HepG2 (cell line): ENCODE data around the gene ZFYVE28. TPM values are rescaled to one million over a fixed set of nuclear protein-coding genes. Genes with fewer than 3 reads are reported as not detected.

ENCODE experiments used
- ATAC-seq: fragments of 200-7000 bp; cut with Tn5 transposase; 3 replicates; pipeline ENCODE4 v1.9.1; 2020; ENCODE audit warnings: mild to moderate bottlenecking, moderate library complexity
- BruUV-seq: library from RNA; stranded (reverse); fragments of 400-500 nt; replicated peaks from 2 replicates; lab custom pipeline; 2021; lab: Mats Ljungman, UMichigan
- CTCF ChIA-PET: fragments of 300-600 bp; formaldehyde crosslinking; extraction: SDS; loops from one replicate; lab custom pipeline; 2021; ENCODE audit warnings: low total read pairs, inconsistent platforms, low intra/inter-chr PET ratio; lab: Yijun Ruan, JAX
- POLR2A ChIA-PET: fragments of 350-600 bp; sonication (Branson Sonifier 250); formaldehyde crosslinking; loops from one replicate; lab custom pipeline; 2020; ENCODE audit warnings: antibody characterized with exemption, inconsistent platforms; lab: Yijun Ruan, JAX
- DNase-seq: peaks from one replicate; pipeline ENCODE4 v3.0.0-alpha.2; 2015; ENCODE audit warnings: low spot score
- FAIRE-seq: peaks from 3 replicates; lab custom pipeline; 2011; peaks lifted over from hg19 to GRCh38; lab: Jason Lieb, UNC
- H2AFZ ChIP-seq: one replicate; pipeline ENCODE4 v1.6.1; 2011; ENCODE audit warnings: low read length, inconsistent platforms
- H3K27ac ChIP-seq: fragments of 300-600 bp; 3 replicates; pipeline ENCODE4 v1.8.0; 2011; ENCODE audit warnings: mixed run types, mild to moderate bottlenecking, mixed read lengths, low read length, inconsistent platforms; ENCODE audit not compliant: insufficient read depth; ENCODE audit errors: extremely low read length
- H3K27me3 ChIP-seq, 2 experiments: fragments of 200-600 bp in 1 of 2; 2 replicates in 1 of 2; 3 replicates in 1 of 2; pipeline versions ENCODE4 v1.6.0 to v1.8.0; 2011; ENCODE audit warnings: low read length in 2 of 2, mild to moderate bottlenecking in 2 of 2, moderate library complexity in 2 of 2, inconsistent platforms in 1 of 2; ENCODE audit not compliant: insufficient read depth in 2 of 2, control insufficient read depth in 1 of 2
- H3K36me3 ChIP-seq, 2 experiments: fragments of 200-600 bp in 1 of 2; replicated peaks in 1 of 2; 2 replicates in 1 of 2; 3 replicates in 1 of 2; pipeline versions ENCODE4 v1.5.1 to v1.8.0; 2011; ENCODE audit warnings: low read length in 2 of 2, inconsistent platforms in 1 of 2; ENCODE audit not compliant: insufficient read depth in 2 of 2, control insufficient read depth in 1 of 2
- H3K4me1 ChIP-seq: 2 replicates; pipeline ENCODE4 v1.5.1; 2012; ENCODE audit warnings: low read length, inconsistent platforms; ENCODE audit not compliant: insufficient read depth
- H3K4me2 ChIP-seq: 2 replicates; pipeline ENCODE4 v1.6.0; 2011; ENCODE audit warnings: low read depth, low read length, inconsistent platforms
- H3K4me3 ChIP-seq, 3 experiments: fragments of 200-600 bp in 1 of 3; sonication (generic), shearing (Covaris generic) in 1 of 3; replicated peaks in 1 of 3; 2 replicates each; pipeline ENCODE4 v1.5.1; 2011 to 2016; ENCODE audit warnings: low read length in 3 of 3, inconsistent platforms in 2 of 3, low read depth in 2 of 3, mild to moderate bottlenecking in 2 of 3, control low read depth in 1 of 3, mixed read lengths in 1 of 3; ENCODE audit not compliant: insufficient read depth in 1 of 3
- H3K79me2 ChIP-seq: one replicate; pipeline ENCODE4 v1.6.1; 2011; ENCODE audit warnings: low read length, inconsistent platforms; ENCODE audit not compliant: insufficient read depth
- H3K9ac ChIP-seq: 2 replicates; pipeline ENCODE4 v1.6.0; 2011; ENCODE audit warnings: mild to moderate bottlenecking, low read depth, low read length, inconsistent platforms; ENCODE audit not compliant: insufficient read depth
- H3K9me3 ChIP-seq: 2 replicates; pipeline ENCODE4 v1.5.1; 2012; ENCODE audit warnings: mild to moderate bottlenecking, low read length
- H4K20me1 ChIP-seq: 2 replicates; pipeline ENCODE4 v1.6.0; 2011; ENCODE audit warnings: inconsistent platforms, mild to moderate bottlenecking, low read length, moderate library complexity; ENCODE audit not compliant: insufficient read depth
- GFI1 ChIP-seq: sonication (generic); formaldehyde crosslinking; IDR thresholded peaks from 2 replicates; pipeline ENCODE4 v1.5.0; 2020; ENCODE audit warnings: missing genetic modification reagents, mild to moderate bottlenecking, borderline replicate concordance
- MLXIP ChIP-seq: sonication (generic); formaldehyde crosslinking; IDR thresholded peaks from 2 replicates; pipeline ENCODE4 v1.9.0; 2021; ENCODE audit warnings: missing genetic modification reagents, borderline replicate concordance
- RARG ChIP-seq: sonication (generic); formaldehyde crosslinking; IDR thresholded peaks from 2 replicates; pipeline ENCODE4 v1.4.0; 2020; ENCODE audit warnings: low read depth, mild to moderate bottlenecking, missing genetic modification reagents
- SALL1 ChIP-seq: sonication (generic); formaldehyde crosslinking; IDR thresholded peaks from 2 replicates; pipeline ENCODE4 v1.8.0; 2022; ENCODE audit warnings: mild to moderate bottlenecking, missing genetic modification reagents
- TFDP1 ChIP-seq: IDR thresholded peaks from 2 replicates; pipeline ENCODE4 v1.6.1; 2016; ENCODE audit warnings: missing compliant biosample characterization, missing genetic modification reagents, borderline replicate concordance
- ZNF274 ChIP-seq: sonication (generic); formaldehyde crosslinking; IDR thresholded peaks from 2 replicates; pipeline ENCODE4 v1.5.1; 2020; ENCODE audit warnings: mild to moderate bottlenecking, missing genetic modification reagents
- ZNF432 ChIP-seq: sonication (generic); formaldehyde crosslinking; IDR thresholded peaks from 2 replicates; pipeline ENCODE4 v1.5.0; 2020; ENCODE audit warnings: missing genetic modification reagents, mild to moderate bottlenecking, borderline replicate concordance
- ZNF501 ChIP-seq: sonication (generic); formaldehyde crosslinking; IDR thresholded peaks from 2 replicates; pipeline ENCODE4 v1.5.1; 2020; ENCODE audit warnings: mild to moderate bottlenecking, moderate library complexity, missing genetic modification reagents
- WGBS: methylation state at CpG from one replicate; pipeline ENCODE4 v1.1.6; 2017; ENCODE audit warnings: low lambda C conversion rate; 5-methylcytosine and 5-hydroxymethylcytosine counted together
- in situ Hi-C: cut with HindIII; loops from 2 replicates; pipeline ENCODE4 v1.10.0; 2017; ENCODE audit warnings: low pct_unique_long_range_greater_than_20kb; ENCODE audit not compliant: extremely low pct_ligation_motif_present
- intact Hi-C: fragments of 100-400 bp; cut with micrococcal nuclease; formaldehyde crosslinking; loops from one replicate; pipeline ENCODE4 v1.10.0; 2022; ENCODE audit not compliant: unreplicated experiment
- polyA plus RNA-seq, 8 experiments: library from polyadenylated mRNA; depleted of rRNA in 3 of 8; stranded (reverse) in 7 of 8; unstranded in 1 of 8; fragments of >200 nt; fragmentation: Illumina TruSeq in 4 of 8; extraction: Trizol in 4 of 8; gene quantifications; 2 replicates each; pipeline versions ENCODE4 v1.2.1 to v1.2.3, GENCODE V29; 2011 to 2016; ENCODE audit warnings: low read depth in 4 of 8, missing spikeins in 1 of 8, mixed read lengths in 1 of 8; ENCODE audit not compliant: insufficient read depth in 1 of 8
- total RNA-seq, 5 experiments: library from RNA; depleted of rRNA; stranded (reverse); fragments of >200 nt; fragmentation: Illumina TruSeq; extraction: Trizol; gene quantifications; 2 replicates each; pipeline ENCODE4 v1.2.3, GENCODE V29; 2016; ENCODE audit warnings: low read depth in 1 of 5

ZFYVE28 gene
- total and polyA plus RNA-seq, 2 of the 13 experiments (the other 11 are each of a cell fraction or from before 2014, with no cell fraction given): 0.12 to 0.22 TPM

- TF ChIP-seq SALL1: no peak
- TF ChIP-seq RARG (CRISPR knock-in tag): no peak
- TF ChIP-seq ZNF432: no peak
- no peak for TF ChIP-seq GFI1 (CRISPR knock-in tag)
Observed at GRCh38 chr4:2324891-2325290, 93.6 kb downstream of the ZFYVE28 start (continued).

GRCh38 chr4:2322841-2323240 lies 95.6 kb downstream of the ZFYVE28 start:
- TF ChIP-seq ZNF501 (CRISPR knock-in tag): no peak
- TF ChIP-seq MLXIP (CRISPR knock-in tag): no peak
- no peak for TF ChIP-seq ZNF274
- no peak for TF ChIP-seq TFDP1 (CRISPR knock-in tag)
- TF ChIP-seq, all 625 proteins: peak for 0
- H3K4me2 ChIP-seq: no peak overlapping the region
- no peak overlapping the region for H3K9ac ChIP-seq
- H3K36me3 ChIP-seq: no peaks in the 10 kb centered on the region
- H4K20me1 ChIP-seq: no peaks in the 10 kb centered on the region
- H3K79me2 ChIP-seq: no peaks in the 10 kb centered on the region
- no peak for ATAC-seq
- H3K4me3 ChIP-seq: no peak overlapping the region
- H2AFZ ChIP-seq: no peak overlapping the region
- DNase-seq: no peak
- H3K9me3 ChIP-seq: peaks cover 3% of the 10 kb centered on the region; the same call in 1 of the 2 replicates
- H3K4me1 ChIP-seq: no peaks in the 10 kb centered on the region
- intact Hi-C loops (no loop called here), in situ Hi-C loops (no loop called here)
- H3K27ac ChIP-seq: no peak overlapping the region
- H3K27me3 ChIP-seq: peaks cover 5 to 22% of the 10 kb centered on the region in 2 experiments; a peak in 4 of 5 replicates
- ChIA-PET CTCF (no interaction called here), POLR2A (no interaction called here)
- WGBS: 34% methylated on average over 13 of the region's 13 CpGs
- BruUV-seq: no TSS peak
- no peak for FAIRE-seq
